Esophagus muscularis mucosa (tissue), 4 donors: ENCODE data around the gene MYPN. TPM values are rescaled to one million over a fixed set of nuclear protein-coding genes. Genes with fewer than 3 reads are reported as not detected.
"Not testable (repeated sequence)": the region's sequence is repeated elsewhere in the genome, so short reads cannot be mapped to it uniquely, and the experiment has no call there.

ENCODE experiments used
- DNase-seq: peaks from one replicate; pipeline ENCODE4 v3.0.0-alpha.2; 2017; ENCODE audit errors: extremely low spot score
- H3K27ac ChIP-seq, 4 donors: fragments of 200-600 bp; sonication (generic); replicated peaks in 1 of 4; 1 replicate in 3 of 4; 2 replicates in 1 of 4; pipeline ENCODE4 v1.5.1; 2016 to 2019; ENCODE audit warnings: mild to moderate bottlenecking in 1 of 4
- H3K27me3 ChIP-seq, 4 donors: fragments of 200-600 bp; sonication (generic); one replicate each; pipeline versions ENCODE4 v1.5.1 to v1.6.0; 2016 to 2019
- H3K36me3 ChIP-seq, 4 donors: fragments of 200-600 bp; sonication (generic); one replicate each; pipeline ENCODE4 v1.5.1; 2016 to 2019
- H3K4me1 ChIP-seq, 4 donors: fragments of 200-600 bp; sonication (generic); one replicate each; pipeline ENCODE4 v1.5.1; 2016 to 2019
- H3K4me3 ChIP-seq, 4 donors: fragments of 200-600 bp; sonication (generic); 1 replicate in 2 of 4; 2 replicates in 2 of 4; pipeline ENCODE4 v1.5.1; 2016 to 2019; ENCODE audit warnings: mild to moderate bottlenecking in 4 of 4, moderate library complexity in 1 of 4
- H3K9me3 ChIP-seq, 4 donors: fragments of 200-600 bp; sonication (generic); 1 replicate in 3 of 4; 2 replicates in 1 of 4; pipeline ENCODE4 v1.5.1; 2016 to 2019
- CTCF ChIP-seq, 3 experiments: fragments of 200-600 bp in 2 of 3; fragments of 450-650 bp in 1 of 3; sonication (generic) in 2 of 3; IDR thresholded peaks; one replicate each; pipeline ENCODE4 v1.5.1; 2017 to 2019; ENCODE audit warnings: antibody characterized with exemption in 3 of 3, mild to moderate bottlenecking in 2 of 3, moderate library complexity in 1 of 3
- EP300 ChIP-seq: sonication (generic); formaldehyde crosslinking; IDR thresholded peaks from one replicate; pipeline ENCODE4 v1.6.1; 2017; ENCODE audit warnings: antibody characterized with exemption
- POLR2A ChIP-seq: fragments of 450-650 bp; IDR thresholded peaks from one replicate; pipeline ENCODE4 v1.6.1; 2017; ENCODE audit warnings: antibody characterized with exemption, moderate library complexity, mild to moderate bottlenecking, low read depth
- POLR2AphosphoS5 ChIP-seq, 2 donors: sonication (generic); formaldehyde crosslinking; IDR thresholded peaks; one replicate each; pipeline ENCODE4 v1.6.1; 2017; ENCODE audit warnings: antibody characterized with exemption in 2 of 2
- WGBS: methylation state at CpG from one replicate; pipeline ENCODE4 v1.1.5; 2018; 5-methylcytosine and 5-hydroxymethylcytosine counted together
- intact Hi-C: fragments of 100-400 bp; cut with DNase I; formaldehyde crosslinking; loops from one replicate; pipeline ENCODE4 v1.15.1; 2023
- total RNA-seq, 4 donors: library from RNA; depleted of rRNA; stranded (reverse); fragments of >200 nt; gene quantifications; one replicate each; pipeline versions ENCODE4 v1.1.0 to v1.2.1, GENCODE V29; 2016

MYPN gene
- total RNA-seq, 4 donors from 2014 or later = 0.50 to 1.5 (median 0.67) TPM

- peaks cover 0 to 11% (median 6%) of the 10 kb centered on the region in 4 donors for H3K36me3 ChIP-seq
- 2% methylated on average over 18 of the region's 27 CpGs for WGBS
- no peak for DNase-seq
Measured at GRCh38 chr10:68074031-68074774, 35.1 kb upstream of the MYPN start.

GRCh38 chr10:68074775-68075549, 34.3 kb upstream of the MYPN start, which contains the start of gene HERC4:
HERC4 (minus strand) TSS chr10:68075283; CDS start chr10:68073108, 2,175 bp downstream.
- WGBS = 2% methylated on average over 15 of the region's 64 CpGs
- peak within 1 kb of the TSS; percentile 94 to 99 (median 99) for H3K27ac ChIP-seq
- intact Hi-C loops = loop anchor here (10.0 kb wide), 1 partner anchor 220 kb away; no protein-coding TSS in a partner anchor

More at GRCh38 chr10:68074031-68074774, 35.1 kb upstream of the MYPN start:
- Histone ChIP-seq H3K4me3 (peak overlapping the region; percentile 74 to 95 (median 90)), H3K27ac (peak overlapping the region; percentile 94 to 99 (median 99)), H3K27me3 (no peaks in the 10 kb centered on the region), H3K9me3 (no peaks in the 10 kb centered on the region), H3K4me1 (peaks cover 16 to 41% (median 38%) of the 10 kb centered on the region in 4 donors)
- TF ChIP-seq CTCF (IDR thresholded peaks at IDR 0.05) = no peak
- no peak for TF ChIP-seq EP300
- TF ChIP-seq POLR2A = no peak
- no peak for TF ChIP-seq POLR2AphosphoS5 (IDR thresholded peaks at IDR 0.05)
- intact Hi-C loops = loop anchor here (10.0 kb wide), 1 partner anchor 219 kb away; no protein-coding TSS in a partner anchor

DNA sequence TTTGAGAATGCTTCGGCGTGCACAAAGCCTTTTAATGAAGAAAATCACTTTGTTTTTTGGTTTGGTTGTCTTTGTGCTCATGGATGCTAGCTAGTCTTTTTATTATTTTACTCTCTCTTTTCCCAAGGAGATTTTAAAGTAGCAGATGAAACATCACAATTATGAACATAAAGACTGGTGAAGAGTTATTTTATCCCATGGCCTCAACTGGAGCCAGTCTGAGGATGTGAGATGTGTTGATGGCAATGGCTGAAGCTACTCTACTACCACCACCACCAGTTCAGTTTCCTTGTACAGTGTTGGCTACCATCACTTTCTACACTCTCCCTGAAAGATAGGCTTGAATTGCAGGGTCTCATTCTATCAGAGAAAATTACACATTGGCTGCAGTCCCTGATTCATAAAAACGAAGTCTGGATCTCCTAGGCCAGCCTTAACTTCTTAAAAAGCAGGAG, 33.7 kb upstream of the MYPN start:
- no peaks in the 10 kb centered on the region for H3K27me3 ChIP-seq
- H3K9me3 ChIP-seq = no peaks in the 10 kb centered on the region
- TF ChIP-seq CTCF (IDR thresholded peaks at IDR 0.05) (no peak), POLR2A (no peak), EP300 (no peak), POLR2AphosphoS5 (IDR thresholded peaks at IDR 0.05) (no peak)
- WGBS = 29% methylated on average over 3 of the region's 3 CpGs
- no peak for DNase-seq
- peak overlapping the region; percentile 94 to 99 (median 99) for H3K27ac ChIP-seq
- H3K4me1 ChIP-seq = peaks cover 16 to 40% (median 37%) of the 10 kb centered on the region in 4 donors
- H3K36me3 ChIP-seq = no peaks in the 10 kb centered on the region
- H3K4me3 ChIP-seq = peak overlapping the region; percentile 74 to 95 (median 90)
- intact Hi-C loops = loop anchor here (10.0 kb wide), 1 partner anchor 221 kb away; no protein-coding TSS in a partner anchor

More at GRCh38 chr10:68074775-68075549, 34.3 kb upstream of the MYPN start, which contains the start of gene HERC4:
- H3K4me3 ChIP-seq = peak within 1 kb of the TSS; percentile 74 to 95 (median 90)
- no peaks in the 10 kb centered on the region for H3K27me3 ChIP-seq
- DNase-seq = peak; percentile 98
- H3K9me3 ChIP-seq = no peaks in the 10 kb centered on the region
- H3K36me3 ChIP-seq = peaks cover 0 to 5% (median 2%) of the 10 kb centered on the region in 4 donors
- TF ChIP-seq POLR2A = peak; percentile 76
- TF ChIP-seq CTCF (IDR thresholded peaks at IDR 0.05) = no peak
- peak; percentile 80 to 93 for TF ChIP-seq POLR2AphosphoS5 (IDR thresholded peaks at IDR 0.05)
- H3K4me1 ChIP-seq = peaks cover 16 to 41% (median 38%) of the 10 kb centered on the region in 4 donors

- intact Hi-C loops = loop anchor here (10.0 kb wide), 1 partner anchor 221 kb away; no protein-coding TSS in a partner anchor
- not testable (repeated sequence) for H3K27me3 ChIP-seq, DNase-seq, H3K4me3 ChIP-seq, H3K36me3 ChIP-seq, H3K27ac ChIP-seq, H3K9me3 ChIP-seq
- peaks cover 16 to 36% (median 33%) of the 10 kb centered on the region in 4 donors for H3K4me1 ChIP-seq
- WGBS = 94% methylated on average over 15 of the region's 15 CpGs
Measured at GRCh38 chr10:68076081-68076480, 33.2 kb upstream of the MYPN start.
